Measurements from ENCODE around the gene VAT1L. TPM values are rescaled to one million over a fixed set of nuclear protein-coding genes. Genes with fewer than 3 reads are reported as not detected.

The VAT1L gene
- total RNA-seq, 1 experiment from 2014 or later, result 19.1 TPM

DNA sequence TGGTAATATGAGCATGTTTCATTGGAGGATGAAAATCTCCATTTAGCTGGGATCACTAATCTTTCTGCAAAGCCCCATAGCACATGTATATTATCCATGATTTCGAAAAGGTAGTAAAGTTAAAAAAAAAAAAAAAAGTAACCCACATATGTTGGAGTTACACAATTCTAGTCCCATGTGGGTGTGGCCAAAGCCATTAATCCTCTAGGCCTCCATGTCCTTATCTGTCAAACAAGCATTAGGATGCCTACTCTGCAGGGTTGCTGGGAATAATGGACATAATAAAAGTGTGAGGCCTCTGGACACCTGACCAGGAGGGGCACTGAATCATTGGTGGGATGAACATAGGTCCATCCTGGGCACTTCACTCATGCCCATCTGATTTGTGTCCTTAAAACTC, 29.2 kb upstream of the VAT1L start:
- Mint-ChIP-seq H3K27ac (no peak overlapping the region), H3K4me3 (no peak overlapping the region), H3K9me3 (peaks cover 5% of the 10 kb centered on the region), H3K4me1 (no peaks in the 10 kb centered on the region), H3K36me3 (no peaks in the 10 kb centered on the region), H3K27me3 (ENCODE audit: low read depth) (no peaks in the 10 kb centered on the region; the same call in 1 of the 2 replicates)
- DNase-seq (ENCODE audit: low spot score) (no peak), ATAC-seq (no peak)
- TF ChIP-seq, protein P1, sequence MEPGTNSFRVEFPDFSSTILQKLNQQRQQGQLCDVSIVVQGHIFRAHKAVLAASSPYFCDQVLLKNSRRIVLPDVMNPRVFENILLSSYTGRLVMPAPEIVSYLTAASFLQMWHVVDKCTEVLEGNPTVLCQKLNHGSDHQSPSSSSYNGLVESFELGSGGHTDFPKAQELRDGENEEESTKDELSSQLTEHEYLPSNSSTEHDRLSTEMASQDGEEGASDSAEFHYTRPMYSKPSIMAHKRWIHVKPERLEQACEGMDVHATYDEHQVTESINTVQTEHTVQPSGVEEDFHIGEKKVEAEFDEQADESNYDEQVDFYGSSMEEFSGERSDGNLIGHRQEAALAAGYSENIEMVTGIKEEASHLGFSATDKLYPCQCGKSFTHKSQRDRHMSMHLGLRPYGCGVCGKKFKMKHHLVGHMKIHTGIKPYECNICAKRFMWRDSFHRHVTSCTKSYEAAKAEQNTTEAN (CRISPR knock-in tag; IDR thresholded peaks at IDR 0.05), result no peak
- TF ChIP-seq MXD4 (CRISPR knock-in tag; IDR thresholded peaks at IDR 0.05; ENCODE audit: borderline replicate concordance) (no peak), CBFB (CRISPR knock-in tag; IDR thresholded peaks at IDR 0.05; ENCODE audit: low read depth) (no peak), FOXJ3 (CRISPR knock-in tag; IDR thresholded peaks at IDR 0.05; ENCODE audit: borderline replicate concordance) (no peak), ZNF317 (CRISPR knock-in tag; IDR thresholded peaks at IDR 0.05; ENCODE audit: borderline replicate concordance, low read depth) (no peak), GTF2I (CRISPR knock-in tag; conservative IDR thresholded peaks at IDR 0.05) (no peak), NFE2L1 (CRISPR knock-in tag; IDR thresholded peaks at IDR 0.05) (no peak), SMAD4 (CRISPR knock-in tag; IDR thresholded peaks at IDR 0.05) (no peak), JUN (CRISPR knock-in tag; IDR thresholded peaks at IDR 0.05) (no peak), NFATC4 (CRISPR knock-in tag; IDR thresholded peaks at IDR 0.05) (no peak), NR3C1 (CRISPR knock-in tag; conservative IDR thresholded peaks at IDR 0.05; ENCODE audit: low read depth) (no peak), ZNF121 (CRISPR knock-in tag; IDR thresholded peaks at IDR 0.05) (no peak), CREB1 (CRISPR knock-in tag; IDR thresholded peaks at IDR 0.05) (no peak), ELF4 (CRISPR knock-in tag; IDR thresholded peaks at IDR 0.05; ENCODE audit: low read depth) (no peak), TCF7 (CRISPR knock-in tag; IDR thresholded peaks at IDR 0.05; ENCODE audit: low read depth) (no peak), SP1 (CRISPR knock-in tag; conservative IDR thresholded peaks at IDR 0.05) (no peak)
- TF ChIP-seq, protein P2, sequence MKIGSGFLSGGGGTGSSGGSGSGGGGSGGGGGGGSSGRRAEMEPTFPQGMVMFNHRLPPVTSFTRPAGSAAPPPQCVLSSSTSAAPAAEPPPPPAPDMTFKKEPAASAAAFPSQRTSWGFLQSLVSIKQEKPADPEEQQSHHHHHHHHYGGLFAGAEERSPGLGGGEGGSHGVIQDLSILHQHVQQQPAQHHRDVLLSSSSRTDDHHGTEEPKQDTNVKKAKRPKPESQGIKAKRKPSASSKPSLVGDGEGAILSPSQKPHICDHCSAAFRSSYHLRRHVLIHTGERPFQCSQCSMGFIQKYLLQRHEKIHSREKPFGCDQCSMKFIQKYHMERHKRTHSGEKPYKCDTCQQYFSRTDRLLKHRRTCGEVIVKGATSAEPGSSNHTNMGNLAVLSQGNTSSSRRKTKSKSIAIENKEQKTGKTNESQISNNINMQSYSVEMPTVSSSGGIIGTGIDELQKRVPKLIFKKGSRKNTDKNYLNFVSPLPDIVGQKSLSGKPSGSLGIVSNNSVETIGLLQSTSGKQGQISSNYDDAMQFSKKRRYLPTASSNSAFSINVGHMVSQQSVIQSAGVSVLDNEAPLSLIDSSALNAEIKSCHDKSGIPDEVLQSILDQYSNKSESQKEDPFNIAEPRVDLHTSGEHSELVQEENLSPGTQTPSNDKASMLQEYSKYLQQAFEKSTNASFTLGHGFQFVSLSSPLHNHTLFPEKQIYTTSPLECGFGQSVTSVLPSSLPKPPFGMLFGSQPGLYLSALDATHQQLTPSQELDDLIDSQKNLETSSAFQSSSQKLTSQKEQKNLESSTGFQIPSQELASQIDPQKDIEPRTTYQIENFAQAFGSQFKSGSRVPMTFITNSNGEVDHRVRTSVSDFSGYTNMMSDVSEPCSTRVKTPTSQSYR (CRISPR knock-in tag; IDR thresholded peaks at IDR 0.05), result no peak
- TF ChIP-seq, protein P3, sequence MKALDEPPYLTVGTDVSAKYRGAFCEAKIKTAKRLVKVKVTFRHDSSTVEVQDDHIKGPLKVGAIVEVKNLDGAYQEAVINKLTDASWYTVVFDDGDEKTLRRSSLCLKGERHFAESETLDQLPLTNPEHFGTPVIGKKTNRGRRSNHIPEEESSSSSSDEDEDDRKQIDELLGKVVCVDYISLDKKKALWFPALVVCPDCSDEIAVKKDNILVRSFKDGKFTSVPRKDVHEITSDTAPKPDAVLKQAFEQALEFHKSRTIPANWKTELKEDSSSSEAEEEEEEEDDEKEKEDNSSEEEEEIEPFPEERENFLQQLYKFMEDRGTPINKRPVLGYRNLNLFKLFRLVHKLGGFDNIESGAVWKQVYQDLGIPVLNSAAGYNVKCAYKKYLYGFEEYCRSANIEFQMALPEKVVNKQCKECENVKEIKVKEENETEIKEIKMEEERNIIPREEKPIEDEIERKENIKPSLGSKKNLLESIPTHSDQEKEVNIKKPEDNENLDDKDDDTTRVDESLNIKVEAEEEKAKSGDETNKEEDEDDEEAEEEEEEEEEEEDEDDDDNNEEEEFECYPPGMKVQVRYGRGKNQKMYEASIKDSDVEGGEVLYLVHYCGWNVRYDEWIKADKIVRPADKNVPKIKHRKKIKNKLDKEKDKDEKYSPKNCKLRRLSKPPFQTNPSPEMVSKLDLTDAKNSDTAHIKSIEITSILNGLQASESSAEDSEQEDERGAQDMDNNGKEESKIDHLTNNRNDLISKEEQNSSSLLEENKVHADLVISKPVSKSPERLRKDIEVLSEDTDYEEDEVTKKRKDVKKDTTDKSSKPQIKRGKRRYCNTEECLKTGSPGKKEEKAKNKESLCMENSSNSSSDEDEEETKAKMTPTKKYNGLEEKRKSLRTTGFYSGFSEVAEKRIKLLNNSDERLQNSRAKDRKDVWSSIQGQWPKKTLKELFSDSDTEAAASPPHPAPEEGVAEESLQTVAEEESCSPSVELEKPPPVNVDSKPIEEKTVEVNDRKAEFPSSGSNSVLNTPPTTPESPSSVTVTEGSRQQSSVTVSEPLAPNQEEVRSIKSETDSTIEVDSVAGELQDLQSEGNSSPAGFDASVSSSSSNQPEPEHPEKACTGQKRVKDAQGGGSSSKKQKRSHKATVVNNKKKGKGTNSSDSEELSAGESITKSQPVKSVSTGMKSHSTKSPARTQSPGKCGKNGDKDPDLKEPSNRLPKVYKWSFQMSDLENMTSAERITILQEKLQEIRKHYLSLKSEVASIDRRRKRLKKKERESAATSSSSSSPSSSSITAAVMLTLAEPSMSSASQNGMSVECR (CRISPR knock-in tag; IDR thresholded peaks at IDR 0.05; ENCODE audit: borderline replicate concordance), result no peak
- TF ChIP-seq, protein P4, sequence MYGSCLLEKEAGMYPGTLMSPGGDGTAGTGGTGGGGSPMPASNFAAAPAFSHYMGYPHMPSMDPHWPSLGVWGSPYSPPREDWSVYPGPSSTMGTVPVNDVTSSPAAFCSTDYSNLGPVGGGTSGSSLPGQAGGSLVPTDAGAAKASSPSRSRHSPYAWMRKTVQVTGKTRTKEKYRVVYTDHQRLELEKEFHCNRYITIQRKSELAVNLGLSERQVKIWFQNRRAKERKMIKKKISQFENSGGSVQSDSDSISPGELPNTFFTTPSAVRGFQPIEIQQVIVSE (CRISPR knock-in tag; IDR thresholded peaks at IDR 0.05; ENCODE audit: borderline replicate concordance), result no peak
- POLR2A ChIA-PET, result no interaction called here
- CTCF ChIA-PET, result interaction anchor here (1.1 kb wide), 1 partner anchor 50 kb away, joined by 3 read pairs; no protein-coding TSS in a partner anchor
